ENCODE measurements around the gene GALNT2. TPM values are rescaled to one million over a fixed set of nuclear protein-coding genes. Genes with fewer than 3 reads are reported as not detected.
A peak's percentile ranks its signal among the peaks of the same experiment; 100 is the strongest.

The GALNT2 gene
- total and polyA plus RNA-seq, 10 of the 15 experiments (the other 5 are each of a cell fraction or from before 2014, with no cell fraction given) = 0.52 to 27.7 (median 16.3) TPM

DNA sequence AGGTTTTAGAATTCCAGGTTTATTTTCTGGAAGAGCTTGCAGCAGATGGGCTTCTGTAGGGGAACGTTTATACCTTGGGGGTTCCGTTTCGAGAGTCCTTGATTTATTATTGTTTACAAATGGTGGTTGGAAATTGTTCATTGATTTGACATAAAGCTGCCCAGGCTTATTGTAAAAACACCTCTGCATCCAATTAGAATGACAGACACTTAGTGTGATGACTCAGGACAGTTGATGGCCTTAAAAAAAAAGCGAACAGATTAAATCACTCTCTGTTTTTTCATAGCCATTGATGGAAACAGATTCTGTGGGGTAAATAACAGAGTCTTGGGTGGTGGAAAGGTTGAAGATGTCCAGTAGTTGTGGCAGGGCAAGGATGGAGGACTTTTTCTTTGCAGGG, 35.4 kb downstream of the GALNT2 start:
- 98% methylated on average over 4 of the region's 4 CpGs for WGBS (ENCODE audit: insufficient coverage, insufficient replicate concordance, low lambda C conversion rate, missing lambda C conversion rate)
- Histone ChIP-seq H3K4me2 (ENCODE audit: control insufficient read depth, insufficient read depth) (no peak overlapping the region), H3K27me3 (replicated peaks in 1 of 2; ENCODE audit: control insufficient read depth in 2 of 2, insufficient read depth in 2 of 2, low read length in 1 of 2) (no peaks in the 10 kb centered on the region), H4K20me1 (ENCODE audit: control insufficient read depth, insufficient read depth) (no peaks in the 10 kb centered on the region), H3K36me3 (ENCODE audit: control insufficient read depth in 2 of 2, insufficient read depth in 2 of 2, low read length in 1 of 2) (no peaks in the 10 kb centered on the region), H3K79me2 (ENCODE audit: control insufficient read depth, insufficient read depth, low read length) (peaks cover 27% of the 10 kb centered on the region), H3K9ac (ENCODE audit: control insufficient read depth, insufficient read depth, low read length) (no peak overlapping the region), H2AFZ (ENCODE audit: control insufficient read depth, low read depth, low read length) (no peak overlapping the region), H3K4me3 (no peak overlapping the region), H3K27ac (ENCODE audit: control insufficient read depth, insufficient read depth) (no peak overlapping the region), H3K9me3 (replicated peaks; ENCODE audit: control insufficient read depth, insufficient read depth, low read length) (no peaks in the 10 kb centered on the region), H3K4me1 (ENCODE audit: control insufficient read depth, insufficient read depth, low read length) (peaks cover 42% of the 10 kb centered on the region)
- RAD21 ChIA-PET (ENCODE audit: unreplicated experiment) = interaction anchor here (1.0 kb wide), 1 partner anchor 32 kb away, joined by 3 read pairs; no protein-coding TSS in a partner anchor
- FAIRE-seq = no peak
- no peak for DNase-seq (ENCODE audit: low read depth, low spot score)
- POLR2A ChIA-PET = no interaction called here
- intact Hi-C loops (cut with micrococcal nuclease; ENCODE audit: unreplicated experiment) (no loop called here), in situ Hi-C loops (cut with MboI) (no loop called here)
- TF ChIP-seq RELA (IDR thresholded peaks at IDR 0.05; ENCODE audit: borderline replicate concordance, partially characterized antibody) (no peak), ESRRA (IDR thresholded peaks at IDR 0.05; ENCODE audit: low read length) (no peak), KAT2A (conservative IDR thresholded peaks at IDR 0.05; ENCODE audit: control insufficient read depth, low read depth, low read length) (no peak)
- BruUV-seq (replicated peaks) = no TSS peak
- CTCF ChIA-PET = interaction anchor here (1.1 to 1.6 kb wide), 3 partner anchors 15 to 441 kb away, joined by 3 to 6 read pairs (median 4); no protein-coding TSS in a partner anchor
- SMC1A ChIA-PET (ENCODE audit: uncharacterized antibody, unreplicated experiment) = interaction anchor here (0.7 to 5.9 kb wide), 5 partner anchors 20 to 386 kb away, joined by 3 to 44 read pairs (median 3); no protein-coding TSS in a partner anchor
- ATAC-seq = no peak

DNA sequence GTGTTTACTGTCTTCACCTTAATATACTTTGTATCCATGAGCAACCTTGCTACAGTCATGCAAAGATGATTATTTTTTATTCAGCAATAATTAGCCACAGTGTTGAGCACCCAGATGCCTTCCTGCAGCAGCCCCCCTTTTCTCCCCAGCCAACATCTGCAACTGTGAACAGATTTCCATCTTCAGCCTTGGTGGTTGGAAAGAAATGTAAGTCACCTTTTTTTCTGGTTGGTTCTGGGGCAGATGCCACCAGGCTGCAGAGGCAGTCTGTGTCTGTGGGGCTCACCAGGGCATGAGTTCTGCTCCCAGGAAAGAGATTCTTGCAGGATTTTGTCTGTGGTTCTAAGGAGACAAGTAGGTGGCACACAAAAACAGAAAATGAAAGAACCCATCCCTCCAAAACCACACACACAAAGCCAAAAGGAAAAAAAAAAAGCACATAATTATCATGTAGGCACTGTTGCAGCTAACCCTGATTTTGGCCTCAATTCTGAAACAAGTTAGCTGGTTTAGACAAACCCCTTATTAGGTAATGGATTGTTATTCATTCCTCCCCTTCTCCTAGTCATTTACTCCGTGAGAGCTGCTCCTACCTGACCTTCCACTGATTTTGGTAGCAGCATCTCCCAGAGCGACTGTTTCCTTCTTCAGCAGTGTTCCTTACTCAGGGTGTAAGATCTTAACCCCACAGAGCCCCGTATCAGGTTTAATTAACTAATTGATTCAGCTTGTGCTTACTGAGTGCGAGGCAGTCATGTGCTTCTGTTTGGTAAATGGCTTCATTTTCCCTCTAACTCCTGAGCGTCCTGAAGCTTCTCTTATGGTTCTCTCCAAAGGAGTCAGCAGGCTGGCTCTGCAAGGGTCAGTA, 36.5 kb downstream of the GALNT2 start:
- peak overlapping the region; percentile 95; the same call in 1 of the 2 replicates for H3K4me2 ChIP-seq (ENCODE audit: control insufficient read depth, insufficient read depth)
- ChIA-PET POLR2A (interaction anchor here (0.5 to 2.2 kb wide), 4 partner anchors 16 to 364 kb away, joined by 3 to 6 read pairs (median 4); no protein-coding TSS in a partner anchor), RAD21 (ENCODE audit: unreplicated experiment) (interaction anchor here (0.7 to 4.6 kb wide), 14 partner anchors 12 to 247 kb away, joined by 3 to 36 read pairs (median 5); no protein-coding TSS in a partner anchor), CTCF (interaction anchor here (0.6 to 2.6 kb wide), 12 partner anchors 11 to 442 kb away, joined by 3 to 13 read pairs (median 4); no protein-coding TSS in a partner anchor), SMC1A (ENCODE audit: uncharacterized antibody, unreplicated experiment) (interaction anchor here (0.5 to 5.9 kb wide), 15 partner anchors 10 to 847 kb away, joined by 3 to 44 read pairs (median 5); no protein-coding TSS in a partner anchor)
- intact Hi-C loops (cut with micrococcal nuclease; ENCODE audit: unreplicated experiment) (loop anchor here (2.0 kb wide), 1 partner anchor 35 kb away; no protein-coding TSS in a partner anchor), in situ Hi-C loops (cut with MboI) (no loop called here)
- H3K36me3 ChIP-seq (ENCODE audit: control insufficient read depth in 2 of 2, insufficient read depth in 2 of 2, low read length in 1 of 2) = no peaks in the 10 kb centered on the region
- peak; percentile 2; the same call in 1 of the 3 replicates for ATAC-seq
- no peaks in the 10 kb centered on the region for H4K20me1 ChIP-seq (ENCODE audit: control insufficient read depth, insufficient read depth)
- H3K79me2 ChIP-seq (ENCODE audit: control insufficient read depth, insufficient read depth, low read length) = peaks cover 35% of the 10 kb centered on the region
- H2AFZ ChIP-seq (ENCODE audit: control insufficient read depth, low read depth, low read length) = no peak overlapping the region; the same call in 1 of the 2 replicates
- BruUV-seq (replicated peaks) = no TSS peak
- no peak overlapping the region for H3K9ac ChIP-seq (ENCODE audit: control insufficient read depth, insufficient read depth, low read length)
- H3K4me3 ChIP-seq = no peak overlapping the region
- no peak for FAIRE-seq
- no peak for DNase-seq (ENCODE audit: low read depth, low spot score)
- peaks cover 46% of the 10 kb centered on the region for H3K4me1 ChIP-seq (ENCODE audit: control insufficient read depth, insufficient read depth, low read length)
- H3K9me3 ChIP-seq (replicated peaks; ENCODE audit: control insufficient read depth, insufficient read depth, low read length) = no peaks in the 10 kb centered on the region
- no peak overlapping the region; the same call in 1 of the 2 replicates for H3K27ac ChIP-seq (ENCODE audit: control insufficient read depth, insufficient read depth)
- WGBS (ENCODE audit: insufficient coverage, insufficient replicate concordance, low lambda C conversion rate, missing lambda C conversion rate) = 55% methylated on average over 5 of the region's 5 CpGs
- H3K27me3 ChIP-seq (replicated peaks in 1 of 2; ENCODE audit: control insufficient read depth in 2 of 2, insufficient read depth in 2 of 2, low read length in 1 of 2) = no peaks in the 10 kb centered on the region
- TF ChIP-seq, protein P1, sequence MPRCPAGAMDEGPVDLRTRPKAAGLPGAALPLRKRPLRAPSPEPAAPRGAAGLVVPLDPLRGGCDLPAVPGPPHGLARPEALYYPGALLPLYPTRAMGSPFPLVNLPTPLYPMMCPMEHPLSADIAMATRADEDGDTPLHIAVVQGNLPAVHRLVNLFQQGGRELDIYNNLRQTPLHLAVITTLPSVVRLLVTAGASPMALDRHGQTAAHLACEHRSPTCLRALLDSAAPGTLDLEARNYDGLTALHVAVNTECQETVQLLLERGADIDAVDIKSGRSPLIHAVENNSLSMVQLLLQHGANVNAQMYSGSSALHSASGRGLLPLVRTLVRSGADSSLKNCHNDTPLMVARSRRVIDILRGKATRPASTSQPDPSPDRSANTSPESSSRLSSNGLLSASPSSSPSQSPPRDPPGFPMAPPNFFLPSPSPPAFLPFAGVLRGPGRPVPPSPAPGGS (IDR thresholded peaks at IDR 0.05; ENCODE audit: borderline replicate concordance, insufficient read depth, low read depth, low read length, poor library complexity, severe bottlenecking) = peak; percentile 44
- TF ChIP-seq IRF4 (IDR thresholded peaks at IDR 0.05; ENCODE audit: low read depth, low read length) = no peak
- TF ChIP-seq TCF7 (IDR thresholded peaks at IDR 0.05; ENCODE audit: borderline replicate concordance) = no peak
- TF ChIP-seq GABPA (IDR thresholded peaks at IDR 0.05; ENCODE audit: low read depth) = no peak
- peak in 1 of 2 experiments; percentile 44; a peak in 1 of 4 replicates for TF ChIP-seq SRF (IDR thresholded peaks at IDR 0.05; ENCODE audit: low read depth in 2 of 2, low read length in 2 of 2)
- TF ChIP-seq, protein P2, sequence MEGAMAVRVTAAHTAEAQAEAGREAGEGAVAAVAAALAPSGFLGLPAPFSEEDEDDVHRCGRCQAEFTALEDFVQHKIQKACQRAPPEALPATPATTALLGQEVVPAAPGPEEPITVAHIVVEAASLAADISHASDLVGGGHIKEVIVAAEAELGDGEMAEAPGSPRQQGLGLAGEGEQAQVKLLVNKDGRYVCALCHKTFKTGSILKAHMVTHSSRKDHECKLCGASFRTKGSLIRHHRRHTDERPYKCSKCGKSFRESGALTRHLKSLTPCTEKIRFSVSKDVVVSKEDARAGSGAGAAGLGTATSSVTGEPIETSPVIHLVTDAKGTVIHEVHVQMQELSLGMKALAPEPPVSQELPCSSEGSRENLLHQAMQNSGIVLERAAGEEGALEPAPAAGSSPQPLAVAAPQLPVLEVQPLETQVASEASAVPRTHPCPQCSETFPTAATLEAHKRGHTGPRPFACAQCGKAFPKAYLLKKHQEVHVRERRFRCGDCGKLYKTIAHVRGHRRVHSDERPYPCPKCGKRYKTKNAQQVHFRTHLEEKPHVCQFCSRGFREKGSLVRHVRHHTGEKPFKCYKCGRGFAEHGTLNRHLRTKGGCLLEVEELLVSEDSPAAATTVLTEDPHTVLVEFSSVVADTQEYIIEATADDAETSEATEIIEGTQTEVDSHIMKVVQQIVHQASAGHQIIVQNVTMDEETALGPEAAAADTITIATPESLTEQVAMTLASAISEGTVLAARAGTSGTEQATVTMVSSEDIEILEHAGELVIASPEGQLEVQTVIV (IDR thresholded peaks at IDR 0.05; ENCODE audit: borderline replicate concordance, partially characterized antibody) = no peak
- no peak for TF ChIP-seq BRCA1 (IDR thresholded peaks at IDR 0.05; ENCODE audit: low read depth, low read length)
- no peak for TF ChIP-seq RAD21 (IDR thresholded peaks at IDR 0.05; ENCODE audit: insufficient read depth, low read depth, low read length)
